HPDE6-E6E7 (cell line): ENCODE results near the gene ADSS1.

ENCODE experiments used
- DNase-seq: peaks from one replicate; pipeline ENCODE4 v3.0.0; 2011; ENCODE audit warnings: missing footprints; ENCODE audit errors: extremely low spot score

Gene ADSS1

DNA sequence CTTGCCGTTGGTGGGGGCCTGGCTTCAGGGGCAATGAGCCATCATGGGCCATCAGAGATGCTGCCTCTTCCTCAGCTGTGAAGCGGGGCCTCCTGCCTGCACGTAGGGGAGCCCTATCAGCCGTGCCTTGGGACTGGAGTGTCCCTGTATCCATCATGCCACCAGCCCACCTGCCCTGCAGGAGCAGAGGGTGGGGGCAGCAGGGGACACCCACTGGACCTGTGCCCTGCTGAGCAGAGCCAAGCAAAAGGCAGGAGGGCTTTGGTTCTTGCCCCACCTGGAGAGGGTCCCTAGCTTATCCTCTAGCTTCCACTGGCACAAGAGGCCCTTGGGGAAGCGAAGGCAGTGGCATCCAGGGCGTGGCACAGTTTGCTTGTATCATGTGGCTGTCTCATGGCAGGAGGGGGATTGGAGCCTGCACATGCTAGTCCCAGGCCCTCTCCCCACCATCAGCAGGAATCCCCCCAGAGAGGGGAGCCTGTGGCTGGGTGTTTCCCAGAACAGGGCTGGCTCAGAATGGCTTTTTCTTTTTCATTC lies 10.1 kb downstream of the ADSS1 start:
- DNase-seq, result no peak

DNA sequence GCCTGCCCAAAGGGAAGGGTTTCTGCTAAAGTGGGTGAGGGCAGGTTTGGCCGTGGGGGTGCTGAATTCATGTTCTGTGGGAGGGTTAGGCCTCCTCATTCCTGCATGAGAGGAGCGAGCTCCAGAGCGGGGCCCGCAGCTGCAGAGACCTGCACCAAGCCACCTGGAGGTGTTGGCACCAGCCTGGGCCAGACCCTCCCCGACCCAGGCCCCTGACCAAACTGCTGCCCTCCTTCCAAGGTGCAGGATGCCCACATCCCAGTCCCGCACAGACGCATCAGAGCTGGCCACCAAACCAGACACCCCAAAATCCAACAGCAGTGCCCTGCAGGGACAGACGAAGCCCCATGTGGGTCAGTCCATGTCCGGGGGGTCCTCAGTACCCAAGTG lies 10.6 kb downstream of the ADSS1 start:
- DNase-seq, result no peak

DNA sequence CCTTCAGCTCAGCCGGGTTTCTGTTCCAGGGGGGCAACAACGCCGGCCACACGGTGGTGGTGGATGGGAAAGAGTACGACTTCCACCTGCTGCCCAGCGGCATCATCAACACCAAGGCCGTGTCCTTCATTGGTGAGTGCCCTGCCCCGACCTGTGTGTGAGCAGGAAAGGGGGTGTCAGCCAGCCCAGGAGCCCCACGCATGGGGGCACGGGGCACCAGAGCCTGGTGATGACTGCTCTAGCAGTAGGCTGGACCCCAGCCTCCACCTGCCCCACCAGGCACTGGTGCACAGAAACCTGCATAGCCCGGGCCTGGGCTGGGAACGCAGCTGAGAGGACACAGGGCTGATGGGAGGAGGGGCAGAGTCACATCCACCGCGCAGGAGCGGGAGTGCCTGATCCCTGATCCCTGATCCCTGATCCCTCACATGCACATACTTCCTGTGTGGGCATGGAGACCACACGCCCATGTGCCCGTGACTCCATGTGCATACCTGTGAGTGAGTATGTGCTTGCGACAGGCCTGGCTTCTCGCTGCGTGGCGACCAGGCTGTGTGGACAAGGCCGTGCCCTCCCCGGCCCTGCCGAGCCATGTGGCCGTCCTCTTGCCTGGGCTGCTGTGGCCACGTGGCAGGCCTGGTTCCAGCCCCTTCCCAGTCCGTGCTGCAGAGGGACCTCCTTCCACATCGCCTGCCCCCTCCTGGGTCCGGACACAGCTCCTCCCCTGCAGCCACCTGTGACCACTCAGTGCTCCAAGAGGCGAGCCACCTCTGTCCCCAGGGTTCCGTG lies 11.2 kb downstream of the ADSS1 start:
- DNase-seq, result no peak

DNA sequence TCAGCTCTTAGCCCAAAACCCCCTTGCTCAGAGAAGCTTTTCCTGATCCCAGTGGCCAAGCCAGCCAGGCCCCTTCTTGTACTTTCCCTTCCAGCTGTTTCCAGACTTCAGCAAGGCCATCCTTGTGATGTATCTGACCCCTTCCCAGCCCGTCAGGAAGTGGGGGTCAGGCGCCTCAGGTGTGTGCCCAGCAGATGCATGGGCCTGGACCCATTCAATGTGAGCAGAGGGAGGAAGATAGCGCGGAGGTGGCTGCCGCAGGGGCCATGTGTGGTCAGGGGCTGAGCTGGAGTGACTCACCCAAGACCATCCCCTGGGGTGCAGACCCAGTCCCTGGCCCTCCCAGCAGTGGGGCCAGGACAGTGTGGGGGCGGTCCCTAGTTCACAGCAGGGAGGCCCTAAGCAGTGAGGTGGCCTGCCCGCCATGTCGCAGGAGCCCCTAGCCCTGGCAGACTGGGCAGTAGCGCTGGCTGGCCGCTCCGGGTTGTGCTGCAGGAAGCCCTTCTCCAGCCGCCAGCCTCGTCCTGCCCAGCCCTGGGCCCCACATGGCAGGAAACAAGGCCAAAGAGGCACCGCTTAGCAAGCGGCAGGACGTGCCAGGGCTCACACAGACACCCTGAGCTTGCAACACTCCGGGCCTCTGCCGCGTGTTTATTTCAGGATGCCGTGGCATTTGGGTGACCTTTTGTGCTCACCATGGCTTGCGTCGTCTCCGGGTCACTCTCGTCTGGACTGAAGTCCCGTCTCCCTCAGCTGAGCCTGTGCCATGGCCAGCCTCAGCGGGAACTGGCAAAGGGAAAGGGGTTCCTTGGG lies 12.0 kb downstream of the ADSS1 start:
- no peak for DNase-seq

DNA sequence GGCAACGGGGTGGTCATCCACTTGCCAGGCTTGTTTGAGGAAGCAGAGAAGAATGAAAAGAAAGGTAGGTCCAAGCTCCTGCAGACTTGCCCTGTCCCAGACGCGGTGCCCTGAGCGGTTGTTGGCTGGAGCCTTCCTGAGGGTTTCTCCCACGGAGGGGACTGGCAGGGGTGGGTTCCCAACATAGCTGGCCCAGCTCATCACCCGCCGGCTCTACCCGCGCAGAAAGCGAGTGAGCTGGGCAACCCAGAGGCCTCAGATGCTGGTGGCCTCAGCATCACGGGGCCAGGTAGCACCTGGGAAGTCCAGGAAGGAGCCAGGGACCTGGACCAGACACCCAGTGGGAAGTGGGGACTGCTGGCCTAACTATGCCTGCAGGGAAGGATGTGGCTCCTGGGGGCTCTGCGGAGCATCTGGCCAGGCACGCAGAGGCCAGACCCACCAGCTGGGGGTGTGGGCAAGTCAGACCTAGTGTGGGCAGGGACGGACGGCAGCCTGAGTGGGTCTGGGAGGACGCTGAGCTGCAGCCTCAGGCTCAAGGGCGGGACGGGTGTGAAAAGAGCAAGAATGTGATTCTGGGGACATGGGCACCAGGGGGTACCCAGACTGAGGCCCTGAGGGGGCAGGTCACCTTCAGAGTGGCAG lies 14.5 kb downstream of the ADSS1 start:
- no peak for DNase-seq

DNA sequence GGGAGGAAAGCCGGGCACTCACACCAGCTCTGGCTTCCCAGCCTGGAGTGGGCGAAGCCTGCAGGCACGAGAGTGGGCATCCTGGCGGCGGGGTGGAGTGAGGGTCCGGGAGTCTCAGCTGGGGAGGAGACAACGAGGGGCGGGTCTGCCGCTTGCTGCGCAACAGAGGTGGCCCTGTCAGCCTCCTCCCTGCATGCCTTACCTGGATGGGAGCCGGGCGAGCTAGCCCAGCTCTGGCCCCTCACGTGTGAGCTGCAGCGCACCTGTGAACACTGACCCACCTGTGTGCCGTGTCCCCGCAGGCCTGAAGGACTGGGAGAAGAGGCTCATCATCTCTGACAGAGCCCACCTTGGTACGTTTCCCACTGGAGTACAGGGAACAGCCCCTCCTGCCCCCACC lies 15.0 kb downstream of the ADSS1 start:
- DNase-seq, result no peak

DNA sequence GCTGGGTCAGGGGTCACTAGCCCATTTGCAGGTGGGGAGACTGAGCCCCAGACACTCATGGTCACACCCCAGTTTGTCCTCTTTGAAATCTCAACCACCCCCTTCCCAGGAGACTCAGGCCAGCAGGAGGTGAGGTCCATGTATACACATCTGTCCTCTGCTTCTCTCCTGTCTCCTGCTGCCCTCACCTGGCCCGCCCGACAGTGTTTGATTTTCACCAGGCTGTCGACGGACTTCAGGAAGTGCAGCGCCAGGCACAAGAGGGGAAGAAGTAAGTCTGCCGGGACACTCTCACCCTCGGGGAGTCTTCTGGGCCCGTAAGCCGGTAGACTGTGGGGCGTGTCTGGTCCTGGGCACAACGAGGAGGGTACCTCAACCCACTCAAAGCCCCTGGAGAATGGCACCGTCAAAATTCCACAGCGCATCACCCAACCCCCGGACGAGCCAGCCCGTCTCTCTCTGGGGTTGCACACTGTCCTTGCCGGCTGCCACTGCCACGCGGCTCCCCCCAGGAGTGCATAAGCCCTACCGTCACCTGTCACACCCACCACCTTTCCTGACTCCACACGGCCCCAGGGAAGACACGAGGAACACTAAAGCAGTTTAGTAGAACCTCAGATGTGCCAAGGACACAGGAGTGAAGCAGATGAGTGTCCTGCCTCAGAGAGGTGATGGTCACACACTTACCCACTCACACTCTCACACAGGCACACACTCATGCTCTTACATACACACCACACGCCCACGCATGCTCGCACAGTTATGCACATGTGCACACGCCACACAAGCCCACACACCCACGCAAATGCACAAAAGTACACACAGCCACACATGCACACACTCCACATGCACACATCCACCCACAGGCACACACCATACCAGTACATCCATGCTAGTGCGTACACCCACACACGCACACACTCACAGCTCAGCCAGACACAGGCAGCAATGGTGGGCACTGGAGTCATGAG lies 15.8 kb downstream of the ADSS1 start:
- no peak for DNase-seq

DNA sequence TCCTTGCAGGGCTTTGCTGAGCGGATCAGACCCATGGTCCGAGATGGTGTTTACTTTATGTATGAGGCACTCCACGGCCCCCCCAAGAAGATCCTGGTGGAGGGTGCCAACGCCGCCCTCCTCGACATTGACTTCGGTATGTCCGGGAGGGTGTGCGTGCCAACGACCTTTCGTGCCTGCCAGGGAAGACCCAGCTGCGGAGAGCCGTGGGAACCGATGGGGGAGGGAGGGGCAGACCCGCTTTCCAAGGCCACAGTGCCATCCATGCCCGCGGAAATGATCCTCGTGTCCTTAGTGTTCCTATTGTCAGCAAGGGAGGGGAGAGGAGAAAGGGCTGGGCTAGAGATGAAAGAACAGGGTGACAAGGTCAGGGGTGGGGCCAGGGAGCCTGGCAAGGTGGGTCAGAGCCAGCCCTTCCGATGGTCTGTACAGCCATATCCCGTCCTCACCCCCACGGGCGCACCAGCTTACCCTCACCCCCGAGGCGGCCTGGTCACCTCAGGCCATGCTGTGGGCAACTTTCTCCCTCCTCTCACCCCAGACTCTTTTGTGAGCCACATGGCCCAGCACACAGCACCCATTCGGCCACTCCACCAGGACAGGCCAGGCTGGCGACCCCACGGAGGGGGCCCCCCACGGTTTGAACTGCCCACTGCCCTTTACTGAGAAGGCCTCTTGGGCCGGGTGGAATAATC lies 17.2 kb downstream of the ADSS1 start:
- DNase-seq, result no peak

DNA sequence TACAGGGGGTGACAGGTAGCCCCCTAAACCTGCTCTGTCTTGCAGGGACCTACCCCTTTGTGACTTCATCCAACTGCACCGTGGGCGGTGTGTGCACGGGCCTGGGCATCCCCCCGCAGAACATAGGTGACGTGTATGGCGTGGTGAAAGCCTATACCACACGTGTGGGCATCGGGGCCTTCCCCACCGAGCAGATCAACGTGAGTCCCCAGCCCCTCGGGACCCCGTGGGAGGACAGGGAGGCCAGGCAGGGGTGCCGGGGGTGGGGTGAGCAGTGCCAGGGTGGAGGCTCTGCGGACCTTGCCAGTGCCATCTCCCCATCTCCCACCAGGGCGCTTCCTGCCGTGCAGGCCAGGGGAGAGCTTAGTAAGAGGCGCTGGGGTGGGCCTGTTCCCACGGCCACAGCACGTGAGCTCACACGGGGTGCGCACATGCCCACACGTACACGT lies 17.8 kb downstream of the ADSS1 start:
- DNase-seq, result no peak

DNA sequence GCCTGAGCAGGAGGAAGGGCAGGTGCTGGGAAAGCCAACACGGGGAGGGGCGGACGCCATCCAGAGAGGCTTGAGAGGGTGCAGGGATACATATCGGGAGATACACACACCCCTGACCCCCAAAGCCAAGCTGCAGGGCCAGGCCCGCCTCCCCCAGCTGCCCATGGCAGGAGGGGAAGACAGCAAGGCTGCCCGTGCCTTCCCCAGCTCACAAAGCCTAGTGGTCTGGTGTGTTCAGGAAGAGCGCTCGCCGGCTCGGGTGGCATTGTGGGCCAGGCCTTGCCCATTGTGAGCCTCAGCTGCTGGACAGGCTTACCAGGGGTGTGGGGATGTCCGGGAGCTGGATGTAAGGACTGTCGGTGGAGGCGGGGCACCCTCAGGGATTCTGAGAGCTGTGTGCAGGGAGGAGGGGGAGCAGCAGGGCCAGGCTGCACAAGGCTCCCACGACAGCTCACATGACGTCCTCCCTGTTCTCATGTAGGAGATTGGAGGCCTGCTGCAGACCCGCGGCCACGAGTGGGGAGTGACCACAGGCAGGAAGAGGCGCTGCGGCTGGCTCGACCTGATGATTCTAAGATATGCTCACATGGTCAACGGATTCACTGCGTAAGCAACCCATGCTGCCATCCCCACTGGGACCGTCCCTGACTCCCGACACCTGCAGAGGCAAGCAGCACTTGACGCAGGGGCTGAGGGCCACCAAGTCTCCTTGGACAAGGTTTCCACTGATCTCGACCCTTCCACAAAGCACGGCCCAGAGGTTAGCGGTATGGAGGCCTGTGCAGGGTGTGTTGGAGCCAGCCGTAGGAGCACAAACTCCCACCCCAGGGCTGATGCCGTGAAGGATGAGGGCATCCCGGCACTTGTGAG lies 18.8 kb downstream of the ADSS1 start:
- DNase-seq, result no peak

DNA sequence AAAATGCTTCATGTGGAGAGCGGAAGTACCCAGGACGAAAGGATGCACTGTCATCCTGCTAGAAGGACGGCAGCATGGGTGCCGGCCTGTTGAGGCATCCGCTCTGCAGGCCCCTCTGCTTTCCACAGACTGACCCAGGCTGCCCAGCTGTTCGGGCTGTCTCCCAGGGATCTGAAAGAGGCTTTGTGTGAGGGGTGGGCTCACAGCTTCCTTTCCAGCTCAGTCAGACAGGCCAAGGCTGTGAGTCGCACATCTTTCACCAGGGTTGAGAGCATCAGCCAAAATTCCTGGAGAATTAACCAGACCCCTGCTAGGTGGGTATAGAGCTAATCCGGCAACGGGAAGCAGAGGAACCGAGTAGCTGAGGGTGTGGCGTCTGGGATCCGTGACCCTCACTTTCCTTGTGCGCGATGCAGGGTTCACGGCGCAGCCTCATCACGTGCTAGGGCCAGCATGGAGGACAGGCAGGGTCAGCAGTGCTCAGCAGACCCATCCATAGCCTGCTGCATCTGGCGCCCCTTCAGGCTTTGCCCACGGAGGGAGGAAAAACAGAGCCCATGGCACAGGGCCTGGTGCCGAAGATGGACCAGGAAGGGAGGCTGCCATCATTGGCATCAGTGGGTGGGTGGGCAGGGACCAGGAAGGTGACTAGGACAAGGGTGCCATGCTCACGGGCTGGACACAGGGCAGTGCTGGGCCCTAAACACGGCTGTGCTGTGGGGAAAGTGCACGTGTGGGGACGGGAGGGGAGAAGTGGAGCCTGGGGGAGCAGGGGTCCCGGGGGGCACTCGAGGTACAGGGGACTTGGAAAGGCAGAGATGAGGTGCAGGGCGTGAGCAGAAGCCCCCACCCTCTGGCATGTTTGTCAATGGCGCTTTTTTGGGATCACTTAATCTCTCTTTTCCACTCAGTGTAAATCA lies 19.7 kb downstream of the ADSS1 start:
- no peak for DNase-seq

DNA sequence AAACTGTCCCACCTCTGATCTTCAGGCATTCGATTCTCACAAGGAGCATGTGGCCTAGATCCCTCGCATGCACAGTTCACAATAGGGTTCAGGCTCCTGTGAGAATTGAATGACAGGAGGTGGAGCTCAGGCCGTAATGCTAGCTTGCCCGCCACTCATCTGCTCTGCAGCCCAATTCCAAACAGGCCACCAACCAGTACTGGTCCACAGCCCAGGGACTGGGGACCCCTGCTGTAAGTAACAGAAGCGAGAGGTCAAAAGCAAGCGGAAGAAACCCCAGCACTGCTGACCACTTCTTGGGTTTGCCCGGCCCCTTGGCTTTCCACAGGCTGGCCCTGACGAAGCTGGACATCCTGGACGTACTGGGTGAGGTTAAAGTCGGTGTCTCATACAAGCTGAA lies 20.5 kb downstream of the ADSS1 start:
- no peak for DNase-seq

DNA sequence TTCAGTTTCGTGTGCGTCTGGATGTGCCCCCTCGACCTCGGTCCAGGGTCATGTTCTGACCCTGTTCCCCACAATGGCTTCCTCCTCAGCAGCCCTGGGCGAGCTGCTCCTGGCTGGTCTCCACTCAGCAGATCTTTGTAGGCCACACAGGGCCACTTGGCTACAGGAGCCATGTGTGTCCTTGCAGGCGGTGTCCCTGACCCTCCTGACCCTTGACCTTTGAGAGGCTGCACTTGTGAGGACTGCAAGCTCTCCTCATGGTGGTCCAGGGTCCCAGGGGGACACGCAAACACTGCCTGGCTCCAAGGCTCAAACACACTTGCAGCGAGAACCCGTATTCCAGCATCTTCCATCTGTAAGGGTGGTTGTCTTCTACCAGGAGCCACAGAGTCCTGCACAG lies 21.4 kb downstream of the ADSS1 start:
- no peak for DNase-seq

DNA sequence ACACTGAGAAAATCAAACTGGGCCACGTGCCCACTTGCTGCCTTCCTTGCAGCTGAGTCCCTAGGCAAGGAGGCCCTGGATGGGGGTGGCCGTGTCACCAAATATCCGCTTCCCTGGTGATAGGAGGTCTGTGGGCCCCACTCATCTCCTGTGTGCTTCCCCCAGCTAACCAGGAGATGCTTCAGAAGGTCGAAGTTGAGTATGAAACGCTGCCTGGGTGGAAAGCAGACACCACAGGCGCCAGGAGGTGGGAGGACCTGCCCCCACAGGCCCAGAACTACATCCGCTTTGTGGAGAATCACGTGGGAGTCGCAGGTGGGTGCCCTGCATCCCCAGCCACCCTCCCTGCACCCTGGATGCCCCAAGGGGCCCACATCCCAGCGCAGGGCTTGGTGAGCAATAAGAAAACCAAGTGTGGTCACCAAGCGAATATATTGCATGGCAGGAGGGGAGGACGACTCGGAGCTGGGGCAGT lies 22.1 kb downstream of the ADSS1 start:
- no peak for DNase-seq

DNA sequence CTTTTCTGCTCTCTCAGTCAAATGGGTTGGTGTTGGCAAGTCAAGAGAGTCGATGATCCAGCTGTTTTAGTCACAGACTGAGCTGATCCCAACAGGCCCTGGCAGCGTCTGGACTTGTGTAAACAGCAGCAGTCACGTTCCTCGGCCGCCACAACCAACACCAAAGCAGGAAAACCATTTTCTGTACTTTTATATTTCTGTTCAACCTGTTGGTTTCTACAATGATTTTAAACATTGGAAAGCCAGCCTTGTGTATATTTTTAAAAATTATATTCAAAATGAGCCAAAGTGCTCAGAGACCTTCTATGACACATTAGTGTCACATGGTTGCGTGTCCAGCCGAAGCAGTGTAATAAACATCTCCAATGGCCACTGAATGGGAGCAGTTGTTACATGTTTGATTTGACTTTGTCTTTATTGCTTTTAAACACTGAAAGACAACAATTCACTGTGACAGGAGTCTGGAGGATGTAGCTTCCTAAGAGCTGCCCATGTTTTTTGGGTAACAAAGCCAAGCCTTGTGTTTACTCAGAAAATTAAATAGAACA lies 23.0 kb downstream of the ADSS1 start:
- DNase-seq, result peak; percentile 65

DNA sequence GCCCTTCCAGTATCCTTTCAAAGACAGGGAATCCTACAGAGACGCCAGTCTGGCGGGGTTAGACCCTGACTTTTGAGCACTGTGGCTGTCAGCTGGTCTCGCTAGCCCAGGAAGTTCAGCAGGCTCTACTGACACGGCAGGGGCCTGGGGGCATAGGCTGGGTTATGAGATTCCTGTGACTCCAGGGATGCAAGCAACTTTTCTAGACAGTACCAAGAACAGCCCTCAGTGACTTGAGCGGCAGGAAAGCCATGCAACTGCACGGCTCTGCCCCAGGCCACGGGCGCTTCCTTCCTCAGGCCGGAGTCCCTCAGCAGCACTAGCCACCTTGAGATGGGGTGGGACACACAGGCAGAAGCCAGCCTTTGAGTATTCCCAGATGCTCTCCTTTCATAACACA lies 23.8 kb downstream of the ADSS1 start:
- DNase-seq, result no peak

DNA sequence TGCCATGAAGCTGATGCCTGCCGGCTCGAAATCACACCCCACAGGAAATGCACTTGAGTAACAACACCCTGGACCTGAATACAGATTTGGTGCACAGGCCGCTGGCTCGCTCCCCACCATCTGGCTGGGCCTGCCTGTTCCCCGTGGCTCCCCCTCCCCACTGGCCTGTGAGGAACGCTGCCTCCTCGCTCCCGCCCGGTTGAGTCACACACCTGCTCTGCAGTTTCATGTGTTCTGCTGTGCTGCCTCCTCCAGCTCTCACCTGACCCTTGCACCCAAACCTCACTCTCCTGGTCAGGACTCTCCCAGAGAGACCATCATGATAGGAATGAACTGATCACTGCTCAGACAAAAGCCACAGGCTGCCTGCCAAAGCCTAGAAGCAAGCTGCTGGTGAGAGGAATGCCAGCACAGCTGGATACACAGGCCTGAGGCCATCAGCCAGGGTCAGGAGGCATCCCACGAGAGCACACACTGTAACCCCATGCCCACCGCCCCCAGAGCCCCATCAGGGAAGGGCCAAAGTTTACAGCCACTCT lies 25.2 kb downstream of the ADSS1 start:
- DNase-seq, result peak; percentile 79
